HS-27A (cell line): ENCODE results near the gene PSAPL1.
"Not testable (repeated sequence)": the region's sequence is repeated elsewhere in the genome, so short reads cannot be mapped to it uniquely, and the experiment has no call there.

ENCODE experiments used
- DNase-seq: peaks from one replicate; pipeline ENCODE4 v3.0.0-alpha.2; 2012; ENCODE audit warnings: low read depth, missing footprints

The PSAPL1 gene

DNA sequence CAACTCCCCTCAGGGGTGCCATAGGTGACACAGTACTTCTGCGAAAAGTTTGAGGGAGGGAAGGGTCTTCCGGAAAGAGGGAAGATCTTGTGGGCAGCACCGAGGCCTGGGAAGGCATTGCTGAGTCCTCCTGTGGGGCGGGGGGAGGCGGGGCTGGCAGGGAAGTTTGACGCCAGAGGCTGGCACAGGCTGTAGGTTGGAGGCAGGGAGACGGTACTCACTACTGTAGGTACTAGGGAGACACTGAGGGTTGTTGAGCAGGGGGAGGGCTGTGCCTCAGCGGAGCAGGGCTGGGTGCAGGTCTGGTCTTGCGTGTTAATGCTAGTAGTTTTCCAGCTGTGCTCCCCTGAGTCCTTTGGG lies 23.3 kb upstream of the PSAPL1 start:
- no peak for DNase-seq

DNA sequence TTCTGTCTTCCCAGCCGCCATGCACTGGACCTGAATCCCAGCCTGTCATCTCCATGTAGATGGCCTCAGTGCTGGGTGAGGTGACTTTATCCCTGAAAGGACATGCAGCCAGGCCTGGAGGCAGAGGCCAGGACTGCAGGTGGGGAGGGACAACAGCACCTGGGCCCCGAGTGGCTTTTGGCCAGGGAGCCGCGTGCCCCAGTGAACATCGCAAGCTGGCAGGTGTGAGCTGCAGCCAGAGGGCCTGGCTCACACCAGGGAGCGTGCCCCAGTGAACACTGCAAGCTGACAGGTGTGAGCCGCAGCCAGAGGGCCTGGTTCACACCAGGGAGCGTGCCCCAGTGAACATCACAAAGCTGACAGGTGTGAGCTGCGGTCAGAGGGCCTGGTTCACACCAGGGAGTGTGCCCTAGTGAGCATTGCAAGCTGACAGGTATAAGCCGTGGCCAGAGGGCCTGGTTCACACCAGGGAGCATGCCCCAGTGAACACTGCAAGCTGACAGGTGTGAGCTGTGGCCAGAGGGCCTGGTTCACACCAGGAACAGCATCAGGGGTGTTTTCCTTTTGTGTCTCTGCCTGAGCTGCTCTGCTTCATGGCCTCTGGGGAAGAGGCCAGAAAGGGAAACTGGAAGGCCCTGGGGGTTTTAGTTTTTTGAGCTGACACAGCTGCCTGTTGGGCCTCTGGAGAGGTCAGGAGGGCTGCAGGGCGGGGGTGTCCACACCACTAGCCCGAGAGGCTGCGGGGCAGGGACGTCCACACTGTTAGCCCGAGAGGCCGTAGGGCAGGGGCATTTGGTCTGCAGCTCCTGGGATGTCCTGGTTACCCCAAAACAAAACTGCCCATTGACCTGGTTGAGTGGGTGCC lies 22.7 kb upstream of the PSAPL1 start:
- DNase-seq: no peak

DNA sequence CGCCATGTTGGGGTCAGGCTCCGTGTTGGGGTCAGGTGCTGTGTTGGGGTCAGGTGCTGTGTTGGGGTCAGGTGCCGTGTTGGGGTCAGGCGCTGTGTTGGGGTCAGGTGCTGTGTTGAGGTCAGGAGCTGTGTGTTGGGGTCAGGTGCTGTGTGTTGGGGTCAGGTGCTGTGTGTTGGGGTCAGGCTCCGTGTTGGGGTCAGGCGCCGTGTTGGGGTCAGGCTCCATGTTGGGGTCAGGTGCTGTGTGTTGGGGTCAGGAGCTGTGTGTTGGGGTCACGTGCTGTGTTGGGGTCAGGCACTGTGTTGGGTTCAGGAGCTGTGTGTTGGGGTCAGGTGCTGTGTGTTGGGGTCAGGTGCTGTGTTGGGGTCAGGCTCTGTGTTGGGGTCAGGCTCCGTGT lies 18.1 kb upstream of the PSAPL1 start:
- not testable (repeated sequence) for DNase-seq

DNA sequence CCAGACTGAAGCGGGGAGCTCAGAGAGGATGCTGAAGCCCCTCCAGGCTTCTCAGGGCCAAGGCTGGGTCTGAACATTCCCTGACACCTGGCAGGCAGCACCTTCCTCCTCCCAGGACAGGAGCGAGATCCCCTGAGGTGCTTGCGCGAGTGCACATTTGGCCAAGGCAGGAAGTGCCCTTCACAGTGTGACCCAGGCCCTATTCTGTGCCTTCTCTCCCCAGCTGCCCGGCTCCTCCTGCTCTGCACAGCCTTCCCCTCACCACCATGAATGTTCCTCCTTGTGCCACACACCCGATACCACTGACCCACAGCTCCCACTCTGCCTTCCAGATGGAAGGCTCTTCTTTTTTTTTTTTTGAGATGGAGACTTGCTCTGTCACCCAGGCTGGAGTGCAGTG lies 17.1 kb upstream of the PSAPL1 start:
- no peak for DNase-seq

DNA sequence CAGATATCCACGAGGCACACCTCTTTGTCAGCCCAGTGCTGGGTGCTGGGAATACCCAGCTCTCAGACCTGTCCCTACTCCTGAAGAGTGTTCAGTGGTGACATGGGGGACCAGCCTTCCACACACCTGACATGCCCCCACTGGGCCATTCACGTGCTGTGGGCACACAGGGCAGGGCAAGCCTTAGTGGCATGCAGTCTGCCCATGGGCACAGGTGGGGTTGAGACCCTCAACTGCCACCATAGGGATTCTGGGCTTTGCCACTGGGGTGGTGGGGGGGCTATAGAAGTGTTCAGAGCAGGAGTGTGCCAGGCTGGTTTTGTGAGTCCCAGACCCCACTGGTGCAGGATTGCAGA lies 16.7 kb upstream of the PSAPL1 start:
- DNase-seq: no peak

DNA sequence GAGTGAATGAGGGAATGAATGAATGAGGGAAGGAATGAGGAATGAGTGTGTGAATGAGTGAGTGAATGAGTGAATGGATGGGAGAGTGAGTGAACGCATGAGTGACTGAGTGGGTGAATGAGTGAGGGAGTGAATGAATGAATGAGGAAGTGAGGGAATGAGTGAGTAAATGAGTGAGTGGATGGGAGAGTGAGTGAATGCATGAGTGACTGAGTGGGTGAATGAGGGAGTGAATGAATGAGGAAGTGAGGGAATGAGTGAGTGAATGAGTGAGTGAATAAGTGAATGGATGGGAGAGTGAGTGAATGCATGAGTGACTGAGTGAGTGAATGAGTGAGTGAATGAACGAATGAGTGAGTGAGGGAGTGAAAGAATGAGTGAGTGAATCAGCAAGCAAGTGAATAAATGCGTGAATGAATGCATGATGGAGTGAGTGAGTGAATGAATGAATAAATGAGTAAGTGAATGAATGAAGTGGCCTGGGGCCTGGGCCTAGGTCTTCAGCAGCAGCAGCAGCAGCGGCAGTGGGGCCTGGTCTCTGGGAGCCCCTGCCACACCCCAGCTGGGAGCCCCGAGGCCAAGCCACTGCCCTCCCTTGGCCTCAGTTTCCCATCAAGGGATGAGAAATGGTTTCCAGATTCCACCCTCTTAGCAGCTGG lies 16.2 kb upstream of the PSAPL1 start:
- no peak for DNase-seq

DNA sequence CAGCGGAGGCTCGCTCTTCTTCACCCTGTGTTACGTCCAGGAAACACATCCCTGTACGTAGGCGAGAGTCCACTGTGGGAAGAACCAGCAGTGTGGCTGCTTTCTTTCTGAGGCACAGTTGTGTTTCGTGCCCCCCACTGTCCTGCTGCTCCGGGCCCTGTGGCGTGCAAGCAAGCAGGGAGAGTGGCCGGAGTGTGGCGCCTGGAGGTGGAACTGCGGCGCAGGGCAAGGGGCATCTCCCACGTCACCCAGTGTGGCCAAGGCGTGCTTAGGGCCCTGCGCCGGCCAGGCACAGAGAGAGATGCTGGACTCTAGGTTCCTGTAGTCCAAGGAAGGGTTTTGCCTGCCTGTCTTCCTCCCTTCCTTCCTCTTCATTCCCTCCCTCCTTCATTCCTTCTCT lies 13.3 kb upstream of the PSAPL1 start:
- DNase-seq: no peak

DNA sequence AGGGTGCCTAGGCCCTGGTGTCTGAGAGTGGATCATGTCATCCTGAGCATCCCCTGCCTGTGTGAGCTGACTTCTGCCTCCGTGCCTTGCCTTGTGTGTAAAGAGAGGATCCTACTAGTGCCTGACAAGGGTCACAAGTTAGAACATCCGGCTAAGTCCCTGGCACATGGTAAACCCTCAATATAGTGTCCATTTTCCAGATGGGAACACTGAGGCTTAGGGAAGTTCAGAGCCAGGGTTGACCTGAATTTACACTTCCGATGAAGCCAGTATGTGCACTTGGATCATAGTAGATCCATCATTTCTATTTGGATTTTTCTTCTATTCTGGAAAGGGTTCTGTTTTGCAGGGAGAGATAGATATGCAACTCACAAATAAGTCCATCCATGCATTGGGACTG lies 12.5 kb upstream of the PSAPL1 start:
- DNase-seq: no peak

DNA sequence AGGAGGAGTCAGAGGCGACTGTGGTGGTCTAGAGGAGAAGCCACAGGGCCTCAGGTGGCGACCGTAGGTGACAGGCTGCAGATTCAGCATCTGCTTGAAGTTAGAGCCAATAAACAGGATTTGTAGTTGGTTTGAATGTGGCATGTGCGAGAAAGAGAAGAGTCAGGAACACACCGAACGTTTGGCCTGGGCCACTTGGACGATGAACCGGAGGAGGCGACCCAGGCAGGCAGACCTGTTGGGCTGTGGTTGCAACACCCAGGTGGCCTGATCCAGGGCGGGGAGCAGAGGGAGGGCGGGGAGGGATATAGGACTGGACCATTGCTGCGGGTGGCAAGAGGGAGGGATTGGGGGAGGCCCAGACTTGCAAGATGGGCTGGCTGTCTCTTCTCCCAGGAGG lies 10.0 kb upstream of the PSAPL1 start:
- DNase-seq: no peak

DNA sequence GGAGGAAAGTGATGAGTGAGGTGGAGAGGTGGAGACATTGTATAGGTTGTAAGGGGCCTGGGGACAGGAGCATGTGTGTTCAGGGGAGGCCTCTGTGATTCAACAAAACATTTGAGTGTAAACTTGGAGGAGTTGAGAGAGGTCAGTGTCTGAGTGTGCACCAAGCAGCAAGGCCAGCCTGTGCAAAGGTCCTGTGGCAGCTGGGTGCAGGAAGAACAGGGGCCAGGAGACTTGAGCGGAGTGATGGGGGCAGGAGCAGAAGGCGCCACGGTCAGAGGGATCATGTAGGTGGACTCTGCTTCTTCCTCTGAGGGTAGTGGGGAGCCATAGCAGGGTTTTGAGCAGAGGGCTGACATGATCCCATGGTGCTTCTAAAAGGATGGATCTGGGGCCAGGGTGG lies 9.6 kb upstream of the PSAPL1 start:
- no peak for DNase-seq

DNA sequence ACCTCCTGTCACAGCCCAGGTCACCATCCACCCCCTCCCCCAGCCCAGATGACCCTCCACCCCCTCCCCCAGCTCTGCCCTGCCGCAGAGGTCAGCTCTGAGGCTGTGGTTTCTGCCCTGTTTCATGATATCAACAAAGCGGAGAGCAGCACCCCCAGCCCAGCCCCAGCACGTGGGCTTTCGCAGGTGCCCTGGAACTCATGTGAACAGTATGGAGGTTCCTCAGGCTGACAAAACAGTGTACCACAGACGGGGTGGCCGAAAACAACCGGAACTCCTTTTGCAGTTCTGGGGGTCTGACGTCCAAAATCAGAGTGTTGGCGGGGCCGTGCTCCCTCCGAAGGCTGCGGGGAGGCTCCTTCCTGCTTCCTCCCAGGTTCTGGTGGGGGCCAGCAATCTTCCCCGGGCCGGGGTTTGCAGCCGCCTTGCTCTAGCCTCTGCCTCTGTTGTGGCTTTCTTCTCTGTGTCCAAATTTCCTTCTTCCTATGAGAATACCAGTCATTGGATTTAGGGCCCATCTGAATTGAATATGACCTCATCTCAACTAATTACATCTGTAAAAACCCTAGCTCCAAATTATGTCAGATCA lies 7.9 kb upstream of the PSAPL1 start:
- no peak for DNase-seq

DNA sequence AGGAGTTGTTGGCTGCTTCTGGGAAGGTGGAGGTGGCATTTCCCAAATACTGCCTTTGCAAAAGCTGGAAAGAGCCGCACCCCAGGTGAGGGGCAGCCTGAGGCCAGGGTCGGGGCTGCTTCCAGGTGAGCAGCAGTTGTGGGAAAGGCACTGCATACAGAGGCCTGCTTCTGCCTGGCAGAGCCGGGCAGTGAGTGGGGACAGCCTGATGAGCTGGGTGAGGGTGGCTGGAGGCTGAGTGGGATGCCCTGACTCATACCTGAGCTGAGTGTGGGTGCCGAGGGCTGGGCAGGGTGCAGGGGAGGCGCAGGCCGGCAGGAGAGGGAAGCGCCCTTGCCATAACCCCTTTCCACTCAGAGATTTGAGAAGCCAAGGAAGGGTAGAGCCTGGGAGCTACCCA lies 6.5 kb upstream of the PSAPL1 start:
- no peak for DNase-seq

DNA sequence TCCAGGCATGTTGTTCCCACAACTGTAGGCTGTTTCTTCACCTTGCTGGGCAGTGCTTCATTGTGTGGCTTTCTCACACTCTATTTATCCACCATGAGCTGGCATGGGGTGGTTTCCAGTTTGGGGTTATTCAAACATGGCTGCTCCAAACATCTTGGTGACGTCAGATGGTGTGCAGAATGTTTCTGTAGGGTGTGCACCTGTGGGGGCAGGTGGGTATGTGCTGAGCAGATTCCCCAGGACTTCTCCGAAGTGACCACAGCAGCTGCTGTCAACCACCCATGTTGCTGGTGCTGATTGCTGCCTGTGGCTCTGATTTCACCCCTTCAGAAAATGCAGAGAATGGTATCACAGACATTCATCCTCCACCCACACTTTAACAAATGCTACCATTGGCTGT lies 5.0 kb upstream of the PSAPL1 start:
- no peak for DNase-seq

DNA sequence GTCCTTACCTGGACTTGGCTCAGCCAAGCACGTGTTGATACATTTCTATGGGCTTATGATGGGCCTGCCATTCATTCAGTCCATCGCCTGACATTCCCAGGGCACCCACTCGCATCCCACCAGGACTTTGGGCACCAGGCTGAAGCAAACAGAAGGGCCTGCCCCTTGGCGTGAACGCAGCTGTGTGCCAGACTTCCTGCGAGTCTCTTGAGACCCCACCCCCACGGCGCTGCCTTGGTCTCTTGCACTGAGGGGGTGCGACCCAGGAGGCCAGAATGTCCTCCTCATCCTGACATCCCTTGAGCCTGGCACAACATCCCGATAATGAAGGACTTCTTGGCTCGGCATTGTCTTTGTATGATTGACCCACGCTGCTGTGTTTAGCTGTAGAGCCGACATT lies 1.5 kb upstream of the PSAPL1 start:
- DNase-seq: no peak

DNA sequence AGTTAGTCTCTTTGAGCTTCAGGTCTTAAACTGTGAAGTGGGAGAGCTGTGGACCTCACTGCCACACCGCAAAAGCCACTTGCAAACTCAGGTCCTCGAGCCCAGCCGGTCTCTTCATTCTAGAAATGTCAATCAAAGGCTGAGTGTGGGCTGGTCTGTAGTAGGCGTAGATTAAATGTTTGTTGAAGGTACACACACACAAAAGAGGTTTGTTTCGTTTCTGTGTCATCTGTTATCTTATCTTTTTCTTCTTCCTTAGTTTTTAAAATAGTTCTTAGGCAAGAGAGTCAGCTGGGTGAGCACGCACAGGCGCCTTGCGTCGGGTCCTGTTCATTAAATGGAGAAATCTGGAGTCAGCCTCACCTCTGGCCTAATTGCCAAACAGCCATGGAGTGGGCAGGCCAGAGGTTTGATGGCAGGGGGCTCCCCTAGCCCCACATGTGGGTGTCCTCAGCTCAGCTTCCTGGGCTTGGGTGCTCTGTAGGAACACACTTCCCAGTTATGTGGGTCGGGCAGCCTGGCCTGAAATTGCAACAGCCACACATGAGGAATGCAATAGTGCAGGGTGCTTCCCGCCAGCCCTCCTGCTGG lies 836 bp upstream of the PSAPL1 start:
- no peak for DNase-seq

DNA sequence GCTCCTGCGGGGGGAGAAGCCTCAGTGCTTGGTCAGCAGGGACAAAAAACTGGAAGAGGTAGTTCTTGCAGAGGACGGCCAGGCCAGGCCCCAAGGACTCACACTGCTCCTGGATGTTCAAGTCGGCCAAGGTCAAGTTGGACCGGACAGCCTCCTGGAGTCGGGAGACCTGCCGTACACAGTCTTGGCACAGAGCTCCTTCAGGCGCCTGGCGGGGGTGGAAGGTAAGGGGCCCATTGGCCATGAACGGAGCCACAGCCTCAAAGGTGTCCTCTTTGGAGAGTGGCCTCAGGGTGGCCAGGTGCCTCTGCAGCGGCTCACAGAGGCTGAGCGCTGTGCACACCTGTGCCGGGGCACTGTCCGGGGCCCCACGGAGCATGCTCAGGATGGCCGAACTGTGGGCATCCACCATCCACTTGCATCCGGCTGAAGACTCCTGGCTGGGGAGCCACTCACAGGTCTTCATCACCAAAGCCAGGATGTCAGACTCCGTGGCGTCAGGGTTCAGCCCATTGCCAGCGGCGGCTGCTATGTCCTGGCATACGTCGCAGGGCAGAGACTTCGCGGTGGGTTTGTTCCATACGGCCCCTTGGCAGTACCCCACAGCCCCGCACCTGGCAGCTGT lies 477 bp downstream of the PSAPL1 start:
- DNase-seq: no peak

DNA sequence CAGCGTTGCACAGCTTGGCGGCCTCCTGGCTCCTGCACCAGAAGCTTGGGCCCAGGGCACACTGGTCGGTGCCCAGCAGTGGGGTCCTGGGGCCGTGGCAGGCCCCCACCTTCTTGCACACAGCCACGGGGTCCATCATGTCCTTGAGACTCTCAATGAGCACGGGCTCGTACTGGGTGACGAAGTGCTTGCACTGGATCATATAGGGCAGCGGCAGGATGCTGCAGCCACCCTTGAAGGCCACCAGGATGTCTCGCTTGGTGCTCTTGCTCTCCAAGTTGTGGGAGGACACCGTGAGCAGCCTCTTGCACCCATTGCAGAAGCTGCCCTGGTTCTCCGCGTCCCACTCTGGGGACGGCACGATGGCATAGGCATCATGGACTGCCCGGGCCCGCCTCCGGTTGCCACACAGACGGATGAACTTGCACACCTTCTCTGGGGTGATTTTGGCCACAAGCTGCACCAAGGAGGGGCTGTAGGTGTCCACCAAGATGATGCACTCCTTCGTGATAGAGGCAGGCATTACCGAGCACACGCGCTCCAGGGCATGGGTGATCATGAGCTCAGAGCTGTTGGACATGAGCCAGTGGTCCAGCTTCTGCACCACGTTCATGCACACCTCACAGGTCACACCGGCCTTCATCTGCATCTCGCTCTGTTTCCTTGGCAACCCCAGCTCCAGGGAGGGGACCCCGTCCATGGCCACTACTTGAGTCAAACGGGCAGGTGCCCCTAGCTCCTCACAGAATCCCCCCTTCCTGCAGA lies 1.2 kb downstream of the PSAPL1 start:
- no peak for DNase-seq

DNA sequence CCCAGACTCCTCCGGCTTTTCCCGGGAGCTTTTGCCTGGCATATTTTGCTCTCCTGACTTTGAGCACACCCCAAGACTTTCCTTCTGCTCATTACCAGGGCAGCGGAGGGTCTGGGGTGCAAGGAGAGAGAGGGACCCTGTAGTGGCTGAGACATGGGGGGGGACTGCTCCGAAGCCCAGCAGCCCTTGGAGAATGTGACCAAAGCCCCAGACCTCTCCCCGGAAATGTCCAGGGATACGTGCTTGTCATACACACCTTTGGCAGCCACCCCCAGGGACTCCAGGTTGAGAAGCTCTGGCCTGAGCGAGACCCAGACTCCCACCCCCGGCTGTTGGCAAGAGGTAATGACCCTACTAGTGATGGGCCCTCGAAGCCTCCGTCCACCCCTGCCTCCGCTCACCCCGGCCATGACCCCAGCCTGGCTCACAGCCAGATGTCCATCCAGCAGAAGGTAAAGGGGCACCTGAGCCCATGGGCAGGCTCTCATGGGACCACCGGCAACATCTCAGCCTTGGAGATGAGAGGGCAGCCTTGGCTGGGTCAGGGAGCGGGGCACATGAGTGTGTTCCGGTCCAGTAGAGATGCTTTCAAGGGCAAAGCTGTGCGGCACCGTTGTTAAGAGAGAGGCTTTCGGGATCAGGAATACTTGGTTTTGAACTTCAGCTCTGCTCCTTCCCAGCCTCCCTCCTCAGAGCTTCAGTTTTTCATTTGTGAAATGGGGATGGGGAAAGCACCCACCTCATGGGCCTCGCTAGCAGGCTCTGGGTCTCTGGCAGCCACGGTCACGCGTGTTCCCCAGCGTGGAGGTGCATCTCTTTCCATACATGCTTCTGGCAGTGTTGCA lies 2.0 kb downstream of the PSAPL1 start:
- DNase-seq: no peak

DNA sequence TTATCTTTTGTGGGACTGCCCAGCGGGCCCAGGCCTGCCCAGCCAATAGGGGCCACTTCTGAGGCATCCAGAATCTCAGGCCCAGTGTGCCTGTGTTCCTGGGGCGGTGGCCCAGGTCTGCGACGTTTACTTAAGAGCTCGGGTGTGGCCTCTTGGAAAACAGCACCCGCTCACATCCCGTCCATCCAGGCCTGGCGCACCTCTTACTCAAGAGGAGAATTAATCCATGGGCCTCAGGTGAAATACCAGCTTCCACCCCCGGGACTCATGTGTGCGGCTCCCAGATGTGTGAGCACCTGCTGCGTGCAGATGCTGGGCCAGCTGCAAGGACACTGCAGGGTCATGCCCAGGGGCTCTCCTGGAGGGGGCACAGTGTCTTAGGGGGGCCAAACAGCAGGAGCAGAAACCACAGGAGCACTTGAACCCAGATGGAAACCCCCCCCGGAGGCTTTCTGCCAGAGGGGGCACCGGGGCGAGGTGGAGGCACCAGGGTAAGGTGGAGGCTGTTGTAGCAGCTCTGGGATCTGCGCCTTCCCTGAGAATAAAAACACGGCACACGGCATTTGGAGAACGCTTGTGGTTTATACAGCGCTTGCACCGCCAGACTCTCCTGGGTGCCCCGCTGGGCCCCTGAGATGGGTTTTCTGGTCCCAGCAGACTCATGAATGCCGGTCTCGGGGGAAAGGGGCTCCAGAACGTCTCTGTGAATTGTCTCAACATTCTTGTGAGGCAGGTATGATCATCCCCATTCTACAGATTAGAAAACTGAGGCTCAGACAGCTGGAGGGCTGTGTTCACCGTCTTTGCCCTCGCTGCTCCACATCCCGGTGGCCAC lies 2.8 kb downstream of the PSAPL1 start:
- DNase-seq: no peak
